Smooth muscle cell (in vitro differentiated cells): ENCODE data around the gene ABCG1. TPM values are rescaled to one million over a fixed set of nuclear protein-coding genes. Genes with fewer than 3 reads are reported as not detected.
"Not testable (repeated sequence)": the region's sequence is repeated elsewhere in the genome, so short reads cannot be mapped to it uniquely, and the experiment has no call there.

Experiments used
- DNase-seq: peaks from one replicate; lab custom pipeline; 2025; ENCODE audit not compliant: unreplicated experiment; lab: John Stamatoyannopoulos, UW
- H2AFZ ChIP-seq: fragments of 200-600 bp; sonication (generic); 2 replicates; pipeline ENCODE4 v1.6.0; 2016; ENCODE audit warnings: antibody characterized with exemption, low read depth, mild to moderate bottlenecking
- H3F3A ChIP-seq: fragments of 200-600 bp; sonication (generic); 2 replicates; pipeline ENCODE4 v1.6.0; 2017; ENCODE audit warnings: antibody characterized with exemption, low read depth
- H3K27ac ChIP-seq: fragments of 200-600 bp; sonication (generic); 2 replicates; pipeline ENCODE4 v1.5.1; 2016; ENCODE audit warnings: low read depth, mild to moderate bottlenecking
- H3K27me3 ChIP-seq: fragments of 200-600 bp; sonication (generic); 2 replicates; pipeline ENCODE4 v1.6.1; 2016; ENCODE audit warnings: low read depth, mild to moderate bottlenecking
- H3K36me3 ChIP-seq: fragments of 200-600 bp; sonication (generic); 2 replicates; pipeline ENCODE4 v1.5.1; 2016; ENCODE audit warnings: low read depth
- H3K4me1 ChIP-seq: fragments of 200-600 bp; sonication (generic); 2 replicates; pipeline ENCODE4 v1.5.1; 2016; ENCODE audit warnings: low read depth
- H3K4me2 ChIP-seq: fragments of 200-600 bp; sonication (generic); 2 replicates; pipeline ENCODE4 v1.6.0; 2016; ENCODE audit warnings: mild to moderate bottlenecking
- H3K4me3 ChIP-seq: fragments of 200-600 bp; sonication (generic); 2 replicates; pipeline ENCODE4 v1.5.1; 2016; ENCODE audit warnings: mild to moderate bottlenecking
- H3K79me2 ChIP-seq: fragments of 200-600 bp; sonication (generic); 2 replicates; pipeline ENCODE4 v1.6.0; 2016; ENCODE audit warnings: low read depth, mild to moderate bottlenecking
- H3K9ac ChIP-seq: fragments of 200-600 bp; sonication (generic); 2 replicates; pipeline ENCODE4 v1.6.0; 2016; ENCODE audit warnings: low read depth
- H3K9me3 ChIP-seq: fragments of 200-600 bp; sonication (generic); replicated peaks from 2 replicates; pipeline ENCODE4 v1.5.1; 2016; ENCODE audit warnings: low read depth
- H4K20me1 ChIP-seq: fragments of 200-600 bp; sonication (generic); 2 replicates; pipeline ENCODE4 v1.6.0; 2016; ENCODE audit warnings: low read depth
- WGBS: methylation state at CpG from one replicate; pipeline ENCODE4 v1.1.7; 2016; ENCODE audit warnings: low lambda C conversion rate; 5-methylcytosine and 5-hydroxymethylcytosine counted together
- polyA plus RNA-seq: library from polyadenylated mRNA; unstranded; fragments of >200 nt; fragmentation: Nextera tagmentation; extraction: Ambion mirVana; gene quantifications from 2 replicates; pipeline ENCODE4 v1.2.1, GENCODE V29; 2016
- total RNA-seq: library from RNA; depleted of rRNA; stranded (reverse); fragments of >200 nt; gene quantifications from 2 replicates; pipeline ENCODE4 v1.2.3, GENCODE V29; 2014
- TF ChIP-seq, protein P1 (sequence below): fragments of 200-600 bp; sonication (generic); IDR thresholded peaks from 2 replicates; pipeline ENCODE4 v1.5.1; 2017; ENCODE audit warnings: borderline replicate concordance, mild to moderate bottlenecking, antibody characterized with exemption; ENCODE audit not compliant: insufficient read depth, poor library complexity, severe bottlenecking

Gene ABCG1
- total and polyA plus RNA-seq, 2 experiments from 2014 or later, result 0.55 to 2.9 TPM

DNA sequence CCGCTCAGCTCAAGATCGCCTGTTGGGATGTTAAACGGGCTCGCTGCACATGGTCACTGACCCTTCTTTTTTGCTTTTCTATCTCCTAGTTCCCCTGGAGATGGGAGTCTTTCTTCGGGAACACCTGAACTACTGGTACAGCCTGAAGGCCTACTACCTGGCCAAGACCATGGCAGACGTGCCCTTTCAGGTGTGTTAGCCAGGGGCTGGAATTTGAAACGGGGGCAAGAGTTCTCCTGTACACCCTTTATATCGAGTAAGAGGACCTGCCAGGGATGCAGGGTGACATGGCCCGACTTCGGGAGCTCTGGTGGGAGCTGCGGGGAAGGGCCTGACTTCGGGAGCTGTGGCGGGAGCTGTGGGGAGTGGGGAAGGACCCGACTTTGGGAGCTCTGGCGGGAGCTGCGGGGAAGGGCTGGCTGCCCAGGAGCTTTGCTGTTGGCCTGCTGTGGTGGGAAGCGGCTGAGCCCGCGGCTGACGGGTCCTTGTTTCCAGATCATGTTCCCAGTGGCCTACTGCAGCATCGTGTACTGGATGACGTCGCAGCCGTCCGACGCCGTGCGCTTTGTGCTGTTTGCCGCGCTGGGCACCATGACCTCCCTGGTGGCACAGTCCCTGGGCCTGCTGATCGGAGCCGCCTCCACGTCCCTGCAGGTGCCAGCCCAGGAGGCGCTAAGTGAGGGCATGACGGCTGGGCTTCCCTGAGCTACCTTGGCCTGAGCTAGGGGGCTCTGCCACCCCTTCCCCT is 72.2 kb downstream of the ABCG1 start:
- no peaks in the 10 kb centered on the region for H3K4me1 ChIP-seq
- TF ChIP-seq, protein P1, sequence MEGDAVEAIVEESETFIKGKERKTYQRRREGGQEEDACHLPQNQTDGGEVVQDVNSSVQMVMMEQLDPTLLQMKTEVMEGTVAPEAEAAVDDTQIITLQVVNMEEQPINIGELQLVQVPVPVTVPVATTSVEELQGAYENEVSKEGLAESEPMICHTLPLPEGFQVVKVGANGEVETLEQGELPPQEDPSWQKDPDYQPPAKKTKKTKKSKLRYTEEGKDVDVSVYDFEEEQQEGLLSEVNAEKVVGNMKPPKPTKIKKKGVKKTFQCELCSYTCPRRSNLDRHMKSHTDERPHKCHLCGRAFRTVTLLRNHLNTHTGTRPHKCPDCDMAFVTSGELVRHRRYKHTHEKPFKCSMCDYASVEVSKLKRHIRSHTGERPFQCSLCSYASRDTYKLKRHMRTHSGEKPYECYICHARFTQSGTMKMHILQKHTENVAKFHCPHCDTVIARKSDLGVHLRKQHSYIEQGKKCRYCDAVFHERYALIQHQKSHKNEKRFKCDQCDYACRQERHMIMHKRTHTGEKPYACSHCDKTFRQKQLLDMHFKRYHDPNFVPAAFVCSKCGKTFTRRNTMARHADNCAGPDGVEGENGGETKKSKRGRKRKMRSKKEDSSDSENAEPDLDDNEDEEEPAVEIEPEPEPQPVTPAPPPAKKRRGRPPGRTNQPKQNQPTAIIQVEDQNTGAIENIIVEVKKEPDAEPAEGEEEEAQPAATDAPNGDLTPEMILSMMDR, result no peak
- no peak overlapping the region for H3K9ac ChIP-seq
- no peaks in the 10 kb centered on the region for H3K36me3 ChIP-seq
- H3K4me2 ChIP-seq, result no peak overlapping the region
- whole genome bisulfite sequencing, result 95% methylated on average over 35 of the region's 35 CpGs
- H2AFZ ChIP-seq, result no peak overlapping the region
- H4K20me1 ChIP-seq, result no peaks in the 10 kb centered on the region
- H3K79me2 ChIP-seq, result no peaks in the 10 kb centered on the region
- no peak for DNase-seq
- peaks cover 4% of the 10 kb centered on the region for H3K27me3 ChIP-seq
- H3K27ac ChIP-seq, result no peak overlapping the region
- H3K4me3 ChIP-seq, result no peak overlapping the region
- H3K9me3 ChIP-seq, result no peaks in the 10 kb centered on the region
- H3F3A ChIP-seq, result no peaks in the 10 kb centered on the region

GRCh38 chr21:42291751-42292562 is 73.0 kb downstream of the ABCG1 start:
- Histone ChIP-seq H2AFZ (no peak overlapping the region), H3K27ac (no peak overlapping the region), H3K4me3 (no peak overlapping the region), H3F3A (no peaks in the 10 kb centered on the region), H3K79me2 (no peaks in the 10 kb centered on the region), H3K36me3 (no peaks in the 10 kb centered on the region), H3K4me1 (no peaks in the 10 kb centered on the region), H3K4me2 (no peak overlapping the region), H4K20me1 (no peaks in the 10 kb centered on the region), H3K27me3 (peaks cover 4% of the 10 kb centered on the region), H3K9me3 (no peaks in the 10 kb centered on the region), H3K9ac (no peak overlapping the region)
- DNase-seq, result no peak
- TF ChIP-seq, protein P1, result no peak
- WGBS, result 91% methylated on average over 18 of the region's 22 CpGs

DNA sequence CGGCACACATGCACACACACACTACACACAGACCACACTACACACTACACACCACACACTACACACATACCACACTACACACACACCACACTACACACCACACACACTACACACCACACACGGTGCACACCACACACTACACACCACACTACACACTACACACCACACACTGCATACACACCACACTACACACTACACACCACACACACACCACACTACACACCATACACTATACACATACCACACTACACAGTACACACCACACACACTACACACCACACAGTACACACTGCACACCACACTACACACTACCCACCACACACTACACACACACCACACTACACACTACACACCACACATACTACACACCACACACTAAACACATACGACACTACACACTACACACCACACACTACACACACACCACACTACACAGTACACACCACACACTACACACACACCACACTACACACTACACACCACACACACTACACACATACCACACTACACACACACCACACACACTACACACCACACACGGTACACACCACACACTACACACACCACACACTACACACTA is 73.7 kb downstream of the ABCG1 start:
- not testable (repeated sequence) for H3K9ac ChIP-seq, H3K9me3 ChIP-seq, H3K27ac ChIP-seq, H4K20me1 ChIP-seq, H2AFZ ChIP-seq, H3K27me3 ChIP-seq, H3F3A ChIP-seq, H3K79me2 ChIP-seq, DNase-seq, H3K4me3 ChIP-seq, H3K36me3 ChIP-seq, H3K4me1 ChIP-seq, H3K4me2 ChIP-seq
- 100% methylated on average over 2 of the region's 4 CpGs for WGBS

GRCh38 chr21:42293649-42294272 is 74.8 kb downstream of the ABCG1 start:
- Histone ChIP-seq H3K36me3 (no peaks in the 10 kb centered on the region), H3F3A (no peaks in the 10 kb centered on the region), H3K79me2 (no peaks in the 10 kb centered on the region), H3K4me3 (no peak overlapping the region), H3K4me2 (no peak overlapping the region), H3K27ac (no peak overlapping the region), H3K4me1 (no peaks in the 10 kb centered on the region), H3K27me3 (peaks cover 8% of the 10 kb centered on the region), H3K9ac (no peak overlapping the region), H2AFZ (no peak overlapping the region), H4K20me1 (no peaks in the 10 kb centered on the region), H3K9me3 (no peaks in the 10 kb centered on the region)
- TF ChIP-seq, protein P1, result no peak
- no peak for DNase-seq
- WGBS, result 89% methylated on average over 17 of the region's 17 CpGs
